D721Med (cell line): ENCODE data around the gene ADGRL3.

ENCODE experiments used
- DNase-seq: peaks from one replicate; pipeline ENCODE4 v3.0.0; 2011; ENCODE audit warnings: low spot score; ENCODE audit not compliant: insufficient read length
- FAIRE-seq: peaks from 2 replicates; lab custom pipeline; 2011; peaks lifted over from hg19 to GRCh38; lab: Jason Lieb, UNC
- CTCF ChIP-seq: IDR thresholded peaks from 2 replicates; pipeline ENCODE4 v1.5.1; 2012; ENCODE audit warnings: mild to moderate bottlenecking, control low read depth; ENCODE audit not compliant: insufficient read depth; ENCODE audit errors: missing control alignments

The ADGRL3 gene

GRCh38 chr4:61294936-61295335 is 94.8 kb downstream of the ADGRL3 start:
- TF ChIP-seq CTCF, result no peak
- DNase-seq, result no peak
- FAIRE-seq, result no peak

DNA sequence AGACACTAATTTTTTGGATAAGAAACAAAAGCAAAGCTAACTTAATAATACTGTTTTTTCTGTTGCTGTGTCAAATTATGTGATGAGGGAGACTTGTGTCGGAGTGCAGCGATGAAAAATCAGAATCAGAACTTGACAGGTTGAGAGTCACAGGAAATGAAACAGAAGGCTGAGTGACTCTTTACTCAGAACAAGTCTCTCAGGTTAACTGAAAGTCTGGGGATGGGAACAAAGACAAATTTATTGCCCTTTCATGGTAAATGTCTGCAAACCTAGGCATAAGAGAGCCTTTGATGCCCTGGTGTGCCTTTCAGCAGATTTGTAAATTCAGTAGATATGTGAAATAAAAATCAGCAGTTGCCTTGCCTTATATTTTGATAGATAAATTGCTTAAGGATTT is 96.0 kb downstream of the ADGRL3 start:
- TF ChIP-seq CTCF, result no peak
- DNase-seq (no peak), FAIRE-seq (no peak)

- TF ChIP-seq CTCF, result no peak
- no peak for FAIRE-seq
- DNase-seq, result no peak
Observed at GRCh38 chr4:61298178-61298740, 98.1 kb downstream of the ADGRL3 start.

DNA sequence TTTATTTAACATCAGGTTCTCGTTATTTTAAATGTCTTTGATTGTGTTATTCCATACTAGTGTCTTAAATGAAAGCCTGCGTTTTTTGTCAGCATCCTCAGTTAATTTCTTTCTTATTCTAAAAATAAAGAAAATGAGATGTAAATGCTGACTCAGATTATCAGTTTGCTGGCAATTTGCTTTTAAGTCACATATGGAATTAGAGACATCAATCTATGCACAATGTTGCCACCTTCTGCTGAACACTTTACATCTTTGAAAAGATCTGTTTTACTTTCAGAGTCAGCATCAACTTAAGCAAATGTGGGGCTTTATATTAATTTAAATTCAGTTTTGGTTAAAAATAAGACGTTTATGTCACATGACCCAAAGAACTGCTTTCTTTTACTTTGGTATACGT is 99.2 kb downstream of the ADGRL3 start:
- FAIRE-seq (no peak), DNase-seq (no peak)
- no peak for TF ChIP-seq CTCF

DNA sequence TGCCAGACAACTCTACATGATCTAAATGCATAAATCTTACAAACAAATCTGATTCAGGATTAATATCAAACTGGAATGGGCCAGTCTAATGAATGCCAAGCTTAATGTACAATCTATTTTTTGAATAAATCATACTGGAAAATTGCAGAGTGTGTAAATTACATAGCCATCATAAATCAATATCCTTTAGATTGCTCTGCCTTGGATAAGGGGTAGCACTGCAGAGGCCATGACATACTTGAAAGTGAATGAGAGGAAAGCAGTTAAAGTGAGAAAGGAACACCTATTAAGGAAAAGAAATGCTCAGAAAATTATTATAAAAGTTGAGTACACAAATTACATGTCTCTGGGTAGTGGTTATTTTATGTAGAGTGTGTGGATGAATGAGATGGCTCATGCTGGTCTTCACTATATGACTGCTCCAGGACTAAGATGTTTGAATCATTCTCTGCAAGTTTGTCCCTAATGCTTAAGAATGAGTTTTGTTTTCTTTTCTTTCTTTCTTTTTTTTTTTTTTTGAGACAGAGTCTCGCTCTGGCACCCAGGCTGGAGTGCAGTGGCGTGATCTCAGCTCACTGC is 100.2 kb downstream of the ADGRL3 start:
- FAIRE-seq, result no peak
- TF ChIP-seq CTCF, result no peak
- no peak for DNase-seq

- TF ChIP-seq CTCF, result no peak
- no peak for DNase-seq
- FAIRE-seq, result no peak
Observed at GRCh38 chr4:61301271-61301670, 101.1 kb downstream of the ADGRL3 start.

DNA sequence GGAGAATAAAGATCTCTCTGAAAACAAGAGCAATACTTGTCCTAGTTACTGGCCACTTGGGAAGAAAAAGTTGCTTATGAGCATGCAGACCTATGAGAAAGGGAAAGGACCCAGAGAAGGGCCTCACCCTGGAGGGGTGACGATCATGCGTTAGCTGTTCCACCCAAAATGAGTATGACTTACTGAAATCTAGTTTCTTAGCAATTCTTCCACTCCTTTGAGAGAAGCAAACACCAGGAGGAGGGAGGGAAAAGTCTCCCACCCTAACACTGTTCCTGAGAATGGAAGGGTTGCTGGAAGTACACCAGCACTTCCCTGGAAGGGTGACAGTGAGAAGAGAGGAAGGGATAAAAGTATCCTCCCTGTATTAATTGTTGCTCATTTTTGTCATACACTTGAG is 107.9 kb downstream of the ADGRL3 start:
- DNase-seq (no peak), FAIRE-seq (no peak)
- TF ChIP-seq CTCF, result no peak
